GM18861 (cell line): ENCODE results near the gene TCP11L1.
"Not testable (repeated sequence)": the region's sequence is repeated elsewhere in the genome, so short reads cannot be mapped to it uniquely, and the experiment has no call there.

Experiments used
- ATAC-seq: cut with Tn5 transposase; IDR thresholded peaks from one replicate; pipeline ENCODE4 v1.9.1; 2021; ENCODE audit not compliant: unreplicated experiment

TCP11L1 gene

GRCh38 chr11:33065445-33066178, 26.2 kb downstream of the TCP11L1 start:
- ATAC-seq, result peak; percentile 32

- no peak for ATAC-seq
These were observed 27.9 kb downstream of the TCP11L1 start for GRCh38 chr11:33067294-33067693.

GRCh38 chr11:33068611-33069340, 29.4 kb downstream of the TCP11L1 start:
- ATAC-seq, result no peak

- no peak for ATAC-seq
These were observed 33.1 kb downstream of the TCP11L1 start for GRCh38 chr11:33072465-33072864.

GRCh38 chr11:33083918-33084317, 44.5 kb downstream of the TCP11L1 start:
- no peak for ATAC-seq

- no peak for ATAC-seq
These were observed 46.6 kb downstream of the TCP11L1 start for GRCh38 chr11:33086017-33086416.

GRCh38 chr11:33089776-33090175, 50.4 kb downstream of the TCP11L1 start:
- peak; percentile 77 for ATAC-seq

- ATAC-seq, result no peak
These were observed 54.8 kb downstream of the TCP11L1 start for GRCh38 chr11:33094157-33094556.

- ATAC-seq, result no peak
These were observed 64.5 kb downstream of the TCP11L1 start for GRCh38 chr11:33103836-33104235.

- no peak for ATAC-seq
These were observed 70.0 kb downstream of the TCP11L1 start for GRCh38 chr11:33109294-33109895.

- no peak for ATAC-seq
These were observed 70.7 kb downstream of the TCP11L1 start for GRCh38 chr11:33110083-33110482.

- ATAC-seq, result no peak
These were observed 77.2 kb downstream of the TCP11L1 start for GRCh38 chr11:33116535-33116934.

GRCh38 chr11:33122696-33123095, 83.3 kb downstream of the TCP11L1 start:
- not testable (repeated sequence) for ATAC-seq
